Psoas muscle (tissue), 8 donors: ENCODE measurements around the gene THRA. TPM values are rescaled to one million over a fixed set of nuclear protein-coding genes. Genes with fewer than 3 reads are reported as not detected.

ENCODE experiments used
- ATAC-seq, 4 donors: fragments of 200-7000 bp; cut with Tn5 transposase; one replicate each; pipeline ENCODE4 v1.9.1; 2020; ENCODE audit warnings: moderate library complexity in 3 of 4, mild to moderate bottlenecking in 2 of 4
- DNase-seq, 2 donors: peaks; one replicate each; pipeline ENCODE4 v3.0.0-alpha.2; 2020
- H3K27ac ChIP-seq: fragments of 200-600 bp; one replicate; pipeline ENCODE4 v1.8.0; 2022
- H3K27me3 ChIP-seq, 3 donors: fragments of 200-600 bp in 1 of 3; one replicate each; pipeline versions ENCODE4 v1.6.1 to v1.8.0; 2013 to 2022; ENCODE audit warnings: low read length in 2 of 3, mild to moderate bottlenecking in 2 of 3, moderate library complexity in 1 of 3; ENCODE audit not compliant: insufficient read depth in 3 of 3
- H3K36me3 ChIP-seq, 2 donors: fragments of 200-600 bp in 1 of 2; one replicate each; pipeline versions ENCODE4 v1.6.1 to v1.8.0; 2013 to 2022; ENCODE audit warnings: low read depth in 1 of 2, mild to moderate bottlenecking in 1 of 2, moderate library complexity in 1 of 2; ENCODE audit not compliant: insufficient read depth in 1 of 2
- H3K4me1 ChIP-seq: fragments of 200-600 bp; one replicate; pipeline ENCODE4 v1.8.0; 2022
- H3K4me3 ChIP-seq: fragments of 200-600 bp; one replicate; pipeline ENCODE4 v1.8.0; 2022; ENCODE audit warnings: mild to moderate bottlenecking
- H3K9me3 ChIP-seq: fragments of 200-600 bp; one replicate; pipeline ENCODE4 v1.8.0; 2022
- CTCF ChIP-seq: fragments of 200-600 bp; IDR thresholded peaks from one replicate; pipeline ENCODE4 v1.8.0; 2022; ENCODE audit warnings: antibody characterized with exemption
- WGBS, 3 donors: extraction: QIAGEN DNeasy Blood & Tissue Kit; methylation state at CpG; one replicate each; pipeline versions ENCODE4 v1.1.6 to v1.1.7; 2013; 5-methylcytosine and 5-hydroxymethylcytosine counted together
- intact Hi-C, 2 donors: fragments of 100-400 bp; cut with DNase I; formaldehyde crosslinking; loops; one replicate each; pipeline versions ENCODE4 v1.11.0 to v1.14.2; 2022
- polyA plus RNA-seq, 3 donors: library from polyadenylated mRNA; stranded (reverse); fragments of 200-250 nt; gene quantifications; one replicate each; pipeline ENCODE4 v1.2.3, GENCODE V29; 2013
- total RNA-seq, 4 donors: library from RNA; stranded (reverse); fragmentation: NEBNext Ultra II Directional in 2 of 4; extraction: Animal tissue kit (Norgen Biotek cat#: 25700) in 2 of 4; gene quantifications; one replicate each; pipeline versions ENCODE4 v1.2.1 to v1.2.4, GENCODE V29; 2021 to 2023
- donor health status: healthy with polysubstance abuse.
- donor health status: DM: no; HTN: no; CAD: no; lungs with moderate emphysema.
- donor health status: Bipolar disorder and iron deficiency.
- donor health status: healthy.
- donor health status: DM: yes; HTN: yes; CAD: no.
- donor health status: DM: no; HTN: no; CAD: no.
- donor health status: DM: no; HTN: no; CAD: no.
- donor health status: DM: yes; HTN: yes; CAD: no.

The THRA gene
- total and polyA plus RNA-seq, 7 donors: 9.5 to 60.0 (median 41.2) TPM

GRCh38 chr17:40022961-40023541 lies 39.7 kb upstream of the THRA start:
- Histone ChIP-seq H3K27ac (peak overlapping the region; percentile 87), H3K27me3 (no peaks in the 10 kb centered on the region), H3K9me3 (no peaks in the 10 kb centered on the region), H3K4me1 (peaks cover 67% of the 10 kb centered on the region), H3K36me3 (peaks cover 0 to 74% of the 10 kb centered on the region in 2 donors), H3K4me3 (no peak overlapping the region)
- no peak for TF ChIP-seq CTCF
- DNase-seq: peak; percentile 60 to 85
- ATAC-seq: peak; percentile 9 to 45 (median 20)
- intact Hi-C loops: no loop called here
- 26 to 46% (median 33%) methylated on average over 19 of the region's 19 CpGs for WGBS, 3 donors

GRCh38 chr17:40023590-40024292 lies 39.0 kb upstream of the THRA start:
- H3K27ac ChIP-seq: peak overlapping the region; percentile 87
- intact Hi-C loops: no loop called here
- TF ChIP-seq CTCF: no peak
- no peak overlapping the region for H3K4me3 ChIP-seq
- DNase-seq: no peak
- 48 to 59% (median 52%) methylated on average over 10 of the region's 10 CpGs for WGBS, 3 donors
- peaks cover 0 to 81% of the 10 kb centered on the region in 2 donors for H3K36me3 ChIP-seq
- peaks cover 60% of the 10 kb centered on the region for H3K4me1 ChIP-seq
- H3K27me3 ChIP-seq: no peaks in the 10 kb centered on the region
- ATAC-seq: no peak
- H3K9me3 ChIP-seq: no peaks in the 10 kb centered on the region

GRCh38 chr17:40024901-40025300 lies 37.9 kb upstream of the THRA start:
- no peak for DNase-seq
- H3K27me3 ChIP-seq: no peaks in the 10 kb centered on the region
- intact Hi-C loops: loop anchor here in 1 of 2 donors (5.0 kb wide), 1 partner anchor 68 kb away; no protein-coding TSS in a partner anchor
- no peak for TF ChIP-seq CTCF
- peak overlapping the region; percentile 58 for H3K27ac ChIP-seq
- no peak overlapping the region for H3K4me3 ChIP-seq
- 92 to 95% (median 95%) methylated on average over 8 of the region's 8 CpGs for WGBS, 3 donors
- H3K36me3 ChIP-seq: peaks cover 0 to 88% of the 10 kb centered on the region in 2 donors
- H3K4me1 ChIP-seq: peaks cover 50% of the 10 kb centered on the region
- no peak for ATAC-seq
- no peaks in the 10 kb centered on the region for H3K9me3 ChIP-seq

- peak overlapping the region; percentile 58 for H3K27ac ChIP-seq
- no peaks in the 10 kb centered on the region for H3K9me3 ChIP-seq
- peaks cover 47% of the 10 kb centered on the region for H3K4me1 ChIP-seq
- no peaks in the 10 kb centered on the region for H3K27me3 ChIP-seq
- peaks cover 0 to 88% of the 10 kb centered on the region in 2 donors for H3K36me3 ChIP-seq
- DNase-seq: no peak
- no peak overlapping the region for H3K4me3 ChIP-seq
- ATAC-seq: no peak
- no peak for TF ChIP-seq CTCF
- 83 to 85% (median 83%) methylated on average over 2 of the region's 2 CpGs for WGBS, 3 donors
- intact Hi-C loops: loop anchor here in 1 of 2 donors (5.0 kb wide), 1 partner anchor 68 kb away; no protein-coding TSS in a partner anchor
Measured at GRCh38 chr17:40025559-40025958, 37.2 kb upstream of the THRA start.
